A549 (cell line): ENCODE measurements around the gene SLC25A36. TPM values are rescaled to one million over a fixed set of nuclear protein-coding genes. Genes with fewer than 3 reads are reported as not detected.
A peak's percentile ranks its signal among the peaks of the same experiment; 100 is the strongest.

Experiments used
- ATAC-seq, 2 experiments: fragments of 200-7000 bp in 1 of 2; fragments of >200 bp in 1 of 2; cut with Nextera tagmentation in 1 of 2; cut with Tn5 transposase in 1 of 2; 3 replicates each; pipeline versions ENCODE4 v1.8.0 to v1.9.1; 2018 to 2020; ENCODE audit warnings: mild to moderate bottlenecking in 1 of 2, moderate library complexity in 1 of 2
- CTCF ChIA-PET: fragments of 300-600 bp; sonication (Branson Sonifier 250); formaldehyde crosslinking; extraction: SDS; loops from one replicate; lab custom pipeline; 2021; ENCODE audit warnings: antibody characterized with exemption, inconsistent platforms; lab: Yijun Ruan, JAX
- POLR2A ChIA-PET: fragments of 350-600 bp; formaldehyde crosslinking; extraction: SDS; loops from one replicate; lab custom pipeline; 2021; ENCODE audit warnings: antibody characterized with exemption, inconsistent platforms; lab: Yijun Ruan, JAX
- DNase-seq, 2 experiments: peaks; one replicate each; pipeline versions ENCODE4 v3.0.0 to v3.0.0-alpha.2; 2011 to 2016; ENCODE audit warnings: low read depth in 1 of 2, low spot score in 1 of 2
- FAIRE-seq: peaks from 2 replicates; lab custom pipeline; 2011; peaks lifted over from hg19 to GRCh38; lab: Jason Lieb, UNC
- H3K27ac ChIP-seq, 2 experiments: fragments of >200 bp; sonication (Bioruptor Twin); formaldehyde crosslinking; 3 replicates each; pipeline ENCODE4 v1.5.1; 2016 to 2017
- H3K4me1 ChIP-seq: fragments of >200 bp; sonication (Bioruptor Twin); formaldehyde crosslinking; 3 replicates; pipeline ENCODE4 v1.6.1; 2016
- H3K4me2 ChIP-seq: fragments of >200 bp; sonication (Bioruptor Twin); formaldehyde crosslinking; 3 replicates; pipeline ENCODE4 v1.6.1; 2016
- H3K4me3 ChIP-seq: fragments of >200 bp; sonication (Bioruptor Twin); formaldehyde crosslinking; 3 replicates; pipeline ENCODE4 v1.5.1; 2016
- H3K9me3 ChIP-seq: fragments of >200 bp; sonication (Bioruptor Twin); formaldehyde crosslinking; 3 replicates; pipeline ENCODE4 v1.6.1; 2016
- BHLHE40 ChIP-seq: IDR thresholded peaks from 2 replicates; pipeline ENCODE4 v1.6.1; 2012; ENCODE audit warnings: low read depth, low read length, inconsistent platforms
- EHMT2 ChIP-seq: fragments of 200-600 bp; sonication (generic); IDR thresholded peaks from 2 replicates; pipeline ENCODE4 v1.6.1; 2016; ENCODE audit warnings: antibody characterized with exemption, low read depth, mild to moderate bottlenecking, moderate library complexity
- EP300 ChIP-seq, 2 experiments: fragments of >200 bp; sonication (Bioruptor Twin); formaldehyde crosslinking; IDR thresholded peaks; 2 replicates in 1 of 2; 3 replicates in 1 of 2; pipeline ENCODE4 v1.6.1; 2016 to 2017
- JUN ChIP-seq, 2 experiments: fragments of >200 bp; sonication (Bioruptor Twin); formaldehyde crosslinking; IDR thresholded peaks; 2 replicates in 1 of 2; 3 replicates in 1 of 2; pipeline ENCODE4 v1.6.1; 2016 to 2017
- KDM1A ChIP-seq: fragments of 200-600 bp; sonication (generic); IDR thresholded peaks from 2 replicates; pipeline ENCODE4 v1.6.1; 2016; ENCODE audit warnings: low read depth, mild to moderate bottlenecking
- MYC ChIP-seq: IDR thresholded peaks from 2 replicates; pipeline ENCODE4 v1.6.1; 2012; ENCODE audit warnings: mild to moderate bottlenecking, inconsistent platforms, low read length, improper control_type of control experiment, borderline replicate concordance
- NPAS2 ChIP-seq: fragments of 250-450 bp; sonication (Bioruptor Pico); IDR thresholded peaks from 2 replicates; pipeline ENCODE4 v1.8.0; 2022; ENCODE audit warnings: mild to moderate bottlenecking, moderate library complexity, borderline replicate concordance
- POLR2A ChIP-seq: IDR thresholded peaks from 2 replicates; pipeline ENCODE4 v1.6.1; 2012; ENCODE audit warnings: mild to moderate bottlenecking, low read length
- RAD21 ChIP-seq, 2 experiments: fragments of >200 bp in 1 of 2; sonication (Bioruptor Twin) in 1 of 2; formaldehyde crosslinking in 1 of 2; IDR thresholded peaks in 1 of 2; conservative IDR thresholded peaks in 1 of 2; 2 replicates in 1 of 2; 3 replicates in 1 of 2; pipeline ENCODE4 v1.6.1; 2012 to 2018; ENCODE audit warnings: inconsistent platforms in 1 of 2
- RFX5 ChIP-seq: fragments of 450-650 bp; IDR thresholded peaks from 2 replicates; pipeline ENCODE4 v1.7.1; 2014; ENCODE audit warnings: antibody characterized with exemption, mild to moderate bottlenecking, moderate library complexity
- SMC3 ChIP-seq: fragments of >200 bp; sonication (Bioruptor Twin); formaldehyde crosslinking; IDR thresholded peaks from 3 replicates; pipeline ENCODE4 v1.6.1; 2018; ENCODE audit warnings: inconsistent platforms
- TFCP2L1 ChIP-seq: fragments of 250-450 bp; sonication (Bioruptor Pico); IDR thresholded peaks from 2 replicates; pipeline ENCODE4 v1.5.0; 2021; ENCODE audit warnings: mild to moderate bottlenecking
- ZSCAN20 ChIP-seq: fragments of 250-450 bp; sonication (Bioruptor Pico); IDR thresholded peaks from 2 replicates; pipeline ENCODE4 v1.8.0; 2022; ENCODE audit warnings: mild to moderate bottlenecking, moderate library complexity
- WGBS: methylation state at CpG from one replicate; pipeline ENCODE4 v1.1.6; 2017; ENCODE audit errors: missing lambda C conversion rate; 5-methylcytosine and 5-hydroxymethylcytosine counted together
- polyA minus RNA-seq: library from RNA; depleted of rRNA, polyadenylated mRNA; stranded (reverse); fragments of >200 nt; gene quantifications from 2 replicates; pipeline ENCODE4 v1.2.3, GENCODE V29; 2011; rRNA and poly(A)+ RNA removed
- polyA plus RNA-seq, 4 experiments: library from polyadenylated mRNA; depleted of rRNA in 3 of 4; stranded (reverse); fragments of >200 nt; fragmentation: RNase III in 1 of 4; extraction: RNeasy Plus Mini Kit Qiagen cat#74134 plus additional on column Dnase treatment in 1 of 4; gene quantifications; 2 replicates in 3 of 4; 3 replicates in 1 of 4; pipeline ENCODE4 v1.2.3, GENCODE V29; 2011 to 2017
- TF ChIP-seq, protein P1 (sequence below): fragments of >200 bp; sonication (Bioruptor Twin); formaldehyde crosslinking; IDR thresholded peaks from 3 replicates; pipeline ENCODE4 v1.6.1; 2016
- TF ChIP-seq, protein P2 (sequence below): IDR thresholded peaks from 2 replicates; pipeline ENCODE4 v1.6.1; 2012
- TF ChIP-seq, protein P3 (sequence below): IDR thresholded peaks from 2 replicates; pipeline ENCODE4 v1.6.1; 2012; ENCODE audit warnings: low read depth, borderline replicate concordance
- TF ChIP-seq, protein P4 (sequence below): fragments of 450-650 bp; IDR thresholded peaks from 2 replicates; pipeline ENCODE4 v1.6.1; 2014; ENCODE audit warnings: antibody characterized with exemption
- TF ChIP-seq, protein P5 (sequence below): fragments of 250-450 bp; sonication (Bioruptor Pico); IDR thresholded peaks from 2 replicates; pipeline ENCODE4 v1.5.0; 2020; ENCODE audit warnings: low read depth, mild to moderate bottlenecking, moderate library complexity

SLC25A36 gene
- 61.4 and 75.0 TPM in 2 replicates for polyA plus RNA-seq (2011; rRNA removed)
- polyA plus RNA-seq (2012; cell fraction: cytosol; rRNA removed): 6.1 and 9.7 TPM in 2 replicates
- 11.5 and 12.3 TPM in 2 replicates for polyA plus RNA-seq (2012; cell fraction: nucleus; rRNA removed)
- polyA plus RNA-seq (2017; fragmentation: RNase III; extraction: RNeasy Plus Mini Kit Qiagen cat#74134 plus additional on column Dnase treatment): 15.7 to 18.2 TPM (median 17.7 TPM) in 3 replicates
- polyA minus RNA-seq: 23.2 and 33.5 TPM in 2 replicates

- peak within 1 kb of the TSS; percentile 71 for H3K4me2 ChIP-seq
- CTCF ChIA-PET: interaction anchor here (1.3 kb wide), 1 partner anchor 59 kb away, joined by 4 read pairs; no protein-coding TSS in a partner anchor
- H3K27ac ChIP-seq: peak within 1 kb of the TSS; percentile 91 to 96
- ATAC-seq (peak; percentile 97 to 98), DNase-seq (peak; percentile 80 to 97), FAIRE-seq (no peak)
- POLR2A ChIA-PET: interaction anchor here (0.7 to 1.3 kb wide), 4 partner anchors 8 to 44 kb away, joined by 3 to 5 read pairs (median 3); no protein-coding TSS in a partner anchor
- H3K4me3 ChIP-seq: peak within 1 kb of the TSS; percentile 86
- H3K4me1 ChIP-seq: peaks cover 21% of the 10 kb centered on the region; the same call in 2 of the 3 replicates
- no peak for TF ChIP-seq SMC3
- TF ChIP-seq, protein P1, sequence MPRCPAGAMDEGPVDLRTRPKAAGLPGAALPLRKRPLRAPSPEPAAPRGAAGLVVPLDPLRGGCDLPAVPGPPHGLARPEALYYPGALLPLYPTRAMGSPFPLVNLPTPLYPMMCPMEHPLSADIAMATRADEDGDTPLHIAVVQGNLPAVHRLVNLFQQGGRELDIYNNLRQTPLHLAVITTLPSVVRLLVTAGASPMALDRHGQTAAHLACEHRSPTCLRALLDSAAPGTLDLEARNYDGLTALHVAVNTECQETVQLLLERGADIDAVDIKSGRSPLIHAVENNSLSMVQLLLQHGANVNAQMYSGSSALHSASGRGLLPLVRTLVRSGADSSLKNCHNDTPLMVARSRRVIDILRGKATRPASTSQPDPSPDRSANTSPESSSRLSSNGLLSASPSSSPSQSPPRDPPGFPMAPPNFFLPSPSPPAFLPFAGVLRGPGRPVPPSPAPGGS: no peak
- TF ChIP-seq RAD21 (conservative IDR thresholded peaks at IDR 0.05 in 1 of 2, IDR thresholded peaks at IDR 0.05 in 1 of 2): no peak
- peak; percentile 82 for TF ChIP-seq BHLHE40
- TF ChIP-seq, protein P2, sequence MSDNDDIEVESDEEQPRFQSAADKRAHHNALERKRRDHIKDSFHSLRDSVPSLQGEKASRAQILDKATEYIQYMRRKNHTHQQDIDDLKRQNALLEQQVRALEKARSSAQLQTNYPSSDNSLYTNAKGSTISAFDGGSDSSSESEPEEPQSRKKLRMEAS: peak; percentile 93
- peak; percentile 55; the same call in 1 of the 2 replicates for TF ChIP-seq RFX5
- TF ChIP-seq, protein P3, sequence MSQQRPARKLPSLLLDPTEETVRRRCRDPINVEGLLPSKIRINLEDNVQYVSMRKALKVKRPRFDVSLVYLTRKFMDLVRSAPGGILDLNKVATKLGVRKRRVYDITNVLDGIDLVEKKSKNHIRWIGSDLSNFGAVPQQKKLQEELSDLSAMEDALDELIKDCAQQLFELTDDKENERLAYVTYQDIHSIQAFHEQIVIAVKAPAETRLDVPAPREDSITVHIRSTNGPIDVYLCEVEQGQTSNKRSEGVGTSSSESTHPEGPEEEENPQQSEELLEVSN: peak; percentile 84; the same call in 1 of the 2 replicates
- no peak for TF ChIP-seq KDM1A
- TF ChIP-seq, protein P4, sequence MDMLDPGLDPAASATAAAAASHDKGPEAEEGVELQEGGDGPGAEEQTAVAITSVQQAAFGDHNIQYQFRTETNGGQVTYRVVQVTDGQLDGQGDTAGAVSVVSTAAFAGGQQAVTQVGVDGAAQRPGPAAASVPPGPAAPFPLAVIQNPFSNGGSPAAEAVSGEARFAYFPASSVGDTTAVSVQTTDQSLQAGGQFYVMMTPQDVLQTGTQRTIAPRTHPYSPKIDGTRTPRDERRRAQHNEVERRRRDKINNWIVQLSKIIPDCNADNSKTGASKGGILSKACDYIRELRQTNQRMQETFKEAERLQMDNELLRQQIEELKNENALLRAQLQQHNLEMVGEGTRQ: peak; percentile 78
- TF ChIP-seq POLR2A: peak; percentile 71
- peak; percentile 45; the same call in 1 of the 2 replicates for TF ChIP-seq MYC
- TF ChIP-seq, protein P5, sequence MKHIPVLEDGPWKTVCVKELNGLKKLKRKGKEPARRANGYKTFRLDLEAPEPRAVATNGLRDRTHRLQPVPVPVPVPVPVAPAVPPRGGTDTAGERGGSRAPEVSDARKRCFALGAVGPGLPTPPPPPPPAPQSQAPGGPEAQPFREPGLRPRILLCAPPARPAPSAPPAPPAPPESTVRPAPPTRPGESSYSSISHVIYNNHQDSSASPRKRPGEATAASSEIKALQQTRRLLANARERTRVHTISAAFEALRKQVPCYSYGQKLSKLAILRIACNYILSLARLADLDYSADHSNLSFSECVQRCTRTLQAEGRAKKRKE (CRISPR knock-in tag): peak; percentile 28; the same call in 1 of the 2 replicates
- TF ChIP-seq NPAS2 (CRISPR knock-in tag): no peak
- 0% methylated on average over 2 of the region's 72 CpGs for whole genome bisulfite sequencing
- H3K9me3 ChIP-seq: no peaks in the 10 kb centered on the region
These were observed at the start of gene SLC25A36 for GRCh38 chr3:140941434-140942220. TSS of gene SLC25A36 (plus strand) at chr3:140941836. CDS start at chr3:140942055, 219 bp downstream.

GRCh38 chr3:140896997-140897396 lies 44.6 kb upstream of the SLC25A36 start:
- WGBS: 36% methylated on average over 3 of the region's 3 CpGs
- POLR2A ChIA-PET: no interaction called here
- H3K27ac ChIP-seq: no peak overlapping the region
- no peak overlapping the region for H3K4me2 ChIP-seq
- CTCF ChIA-PET: interaction anchor here (0.6 to 2.5 kb wide), 5 partner anchors 20 to 400 kb away, joined by 3 to 9 read pairs (median 3); no protein-coding TSS in a partner anchor
- no peak for DNase-seq
- no peaks in the 10 kb centered on the region for H3K4me1 ChIP-seq
- no peak overlapping the region for H3K4me3 ChIP-seq
- no peaks in the 10 kb centered on the region for H3K9me3 ChIP-seq
- no peak for ATAC-seq
- TF ChIP-seq EP300 (IDR thresholded peaks at IDR 0.05) (no peak), RFX5 (no peak), JUN (IDR thresholded peaks at IDR 0.05) (no peak), RAD21 (conservative IDR thresholded peaks at IDR 0.05 in 1 of 2, IDR thresholded peaks at IDR 0.05 in 1 of 2) (no peak), TFCP2L1 (no peak), EHMT2 (no peak), ZSCAN20 (CRISPR knock-in tag) (no peak)
- TF ChIP-seq, protein P3: no peak
- TF ChIP-seq, all 56 proteins: peak for 0
- no peak for FAIRE-seq
